ENCODE measurements around the gene VGLL1. TPM values are rescaled to one million over a fixed set of nuclear protein-coding genes. Genes with fewer than 3 reads are reported as not detected.

Gene VGLL1
- total RNA-seq, result not detected
- polyA plus RNA-seq, result not detected
- long read RNA-seq, donor 1, result 0 reads
- long read RNA-seq, donor 2, result 0 reads

GRCh38 chrX:136531951-136532350, at the start of gene VGLL1:
VGLL1 (plus strand) TSS chrX:136532215; CDS start chrX:136536021, 3,806 bp downstream.
- Histone ChIP-seq H3K4me1 (ENCODE audit: control insufficient read depth in 1 of 2, insufficient read depth in 2 of 2, low read length in 2 of 2) (no peaks in the 10 kb centered on the region), H3K4me3 (ENCODE audit: low read length in 2 of 2) (no peak within 1 kb of the TSS), H3K27ac (ENCODE audit: low read depth in 1 of 2, low read length in 2 of 2) (no peak within 1 kb of the TSS), H3K27me3 (ENCODE audit: control insufficient read depth in 1 of 2, insufficient read depth in 2 of 2, low read length in 1 of 2) (no peaks in the 10 kb centered on the region), H3K36me3 (ENCODE audit: control insufficient read depth in 1 of 2, insufficient read depth in 2 of 2, low read length in 1 of 2) (no peaks in the 10 kb centered on the region), H3K9me3 (ENCODE audit: control insufficient read depth, low read length) (no peaks in the 10 kb centered on the region)
- no peak for DNase-seq
- ATAC-seq (ENCODE audit: low FRiP score), result no peak
- intact Hi-C loops (cut with DNase I), result no loop called here
- WGBS, 2 donors, result 78 to 93% methylated on average over 3 of the region's 3 CpGs

DNA sequence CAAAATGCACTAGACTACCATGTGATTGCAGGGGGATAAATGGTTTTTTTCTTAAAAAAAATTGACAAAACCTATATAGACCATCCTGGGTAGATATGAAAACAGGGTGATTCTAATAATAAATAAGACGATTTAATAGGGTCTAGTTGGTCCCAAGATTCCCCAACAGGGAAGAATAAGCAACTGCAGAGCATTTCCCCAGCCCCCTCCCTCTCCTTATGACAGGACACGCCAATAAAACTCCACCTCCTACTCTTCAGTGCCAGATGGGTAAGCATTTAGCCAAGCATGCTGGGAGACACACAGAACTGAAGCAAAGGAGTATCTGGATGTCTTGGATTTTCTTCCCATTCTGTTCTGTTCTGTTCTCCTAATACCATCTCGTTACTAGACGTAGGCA, 44.4 kb upstream of the VGLL1 start, which contains the start of gene BRS3:
Gene BRS3 (plus strand): TSS at position 301 of the 400 bp plus-strand sequence. CDS start 168 bp downstream, outside the sequence.
- Histone ChIP-seq H3K4me1 (ENCODE audit: control insufficient read depth in 1 of 2, insufficient read depth in 2 of 2, low read length in 2 of 2) (no peaks in the 10 kb centered on the region), H3K27ac (ENCODE audit: low read depth in 1 of 2, low read length in 2 of 2) (no peak within 1 kb of the TSS), H3K27me3 (ENCODE audit: control insufficient read depth in 1 of 2, insufficient read depth in 2 of 2, low read length in 1 of 2) (no peaks in the 10 kb centered on the region), H3K9me3 (ENCODE audit: control insufficient read depth, low read length) (no peaks in the 10 kb centered on the region), H3K36me3 (ENCODE audit: control insufficient read depth in 1 of 2, insufficient read depth in 2 of 2, low read length in 1 of 2) (no peaks in the 10 kb centered on the region), H3K4me3 (ENCODE audit: low read length in 2 of 2) (no peak within 1 kb of the TSS)
- 60 to 64% methylated on average over 4 of the region's 4 CpGs for WGBS, 2 donors
- ATAC-seq (ENCODE audit: low FRiP score) (no peak), DNase-seq (no peak)
- intact Hi-C loops (cut with DNase I), result no loop called here

DNA sequence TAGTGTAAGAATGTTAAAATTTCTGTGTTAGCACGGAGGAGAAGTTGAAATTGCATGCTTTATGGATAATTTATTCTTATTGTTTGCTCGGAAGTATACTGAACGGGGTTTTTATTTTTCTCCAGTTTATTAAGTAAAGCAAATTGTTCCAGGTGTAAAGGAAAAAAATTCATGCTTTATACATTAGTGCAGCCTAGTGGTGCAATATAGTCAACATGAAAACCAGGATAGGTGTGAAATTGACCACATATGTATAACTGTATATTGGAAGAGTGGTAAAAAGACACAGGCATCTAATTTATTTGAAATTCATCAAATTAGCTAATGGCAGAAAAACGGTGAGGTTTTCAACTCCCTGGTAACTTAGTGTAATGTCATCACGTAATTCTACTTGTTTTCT, 43.3 kb upstream of the VGLL1 start:
- 38 to 46% methylated on average over 5 of the region's 5 CpGs for WGBS, 2 donors
- H3K27me3 ChIP-seq (ENCODE audit: control insufficient read depth in 1 of 2, insufficient read depth in 2 of 2, low read length in 1 of 2), result no peaks in the 10 kb centered on the region
- H3K9me3 ChIP-seq (ENCODE audit: control insufficient read depth, low read length), result no peaks in the 10 kb centered on the region
- H3K4me1 ChIP-seq (ENCODE audit: control insufficient read depth in 1 of 2, insufficient read depth in 2 of 2, low read length in 2 of 2), result no peaks in the 10 kb centered on the region
- intact Hi-C loops (cut with DNase I), result no loop called here
- DNase-seq (no peak), ATAC-seq (ENCODE audit: low FRiP score) (no peak)
- H3K36me3 ChIP-seq (ENCODE audit: control insufficient read depth in 1 of 2, insufficient read depth in 2 of 2, low read length in 1 of 2), result no peaks in the 10 kb centered on the region
- no peak overlapping the region for H3K27ac ChIP-seq (ENCODE audit: low read depth in 1 of 2, low read length in 2 of 2)
- H3K4me3 ChIP-seq (ENCODE audit: low read length in 2 of 2), result no peak overlapping the region

GRCh38 chrX:136491832-136492231, 40.2 kb upstream of the VGLL1 start:
- no peaks in the 10 kb centered on the region for H3K36me3 ChIP-seq (ENCODE audit: control insufficient read depth in 1 of 2, insufficient read depth in 2 of 2, low read length in 1 of 2)
- no peak for DNase-seq
- WGBS, 2 donors, result 60 to 64% methylated on average over 6 of the region's 6 CpGs
- intact Hi-C loops (cut with DNase I), result no loop called here
- H3K27me3 ChIP-seq (ENCODE audit: control insufficient read depth in 1 of 2, insufficient read depth in 2 of 2, low read length in 1 of 2), result no peaks in the 10 kb centered on the region
- ATAC-seq (ENCODE audit: low FRiP score), result no peak
- H3K27ac ChIP-seq (ENCODE audit: low read depth in 1 of 2, low read length in 2 of 2), result no peak overlapping the region
- no peaks in the 10 kb centered on the region for H3K9me3 ChIP-seq (ENCODE audit: control insufficient read depth, low read length)
- no peak overlapping the region for H3K4me3 ChIP-seq (ENCODE audit: low read length in 2 of 2)
- no peaks in the 10 kb centered on the region for H3K4me1 ChIP-seq (ENCODE audit: control insufficient read depth in 1 of 2, insufficient read depth in 2 of 2, low read length in 2 of 2)

DNA sequence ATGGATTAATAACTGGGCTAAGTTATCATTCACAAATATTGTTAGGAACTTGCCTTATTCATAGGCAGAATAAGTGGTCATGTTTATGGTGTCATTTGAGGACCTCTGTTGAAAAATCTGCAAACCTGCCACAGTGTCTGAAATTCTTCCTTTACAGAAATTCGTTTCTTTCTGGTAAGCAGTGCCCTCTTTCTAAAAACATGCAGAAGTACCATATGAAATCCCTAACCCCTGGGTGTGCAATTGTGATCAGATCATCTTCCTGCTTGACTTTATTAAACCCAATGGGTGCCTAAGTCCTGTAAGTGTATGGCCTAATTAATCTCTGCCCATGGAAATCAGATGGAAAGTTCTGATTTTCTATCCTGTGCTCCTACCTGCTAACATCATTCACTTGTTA, 39.0 kb upstream of the VGLL1 start:
- DNase-seq (no peak), ATAC-seq (ENCODE audit: low FRiP score) (no peak)
- intact Hi-C loops (cut with DNase I), result no loop called here
- no peaks in the 10 kb centered on the region for H3K27me3 ChIP-seq (ENCODE audit: control insufficient read depth in 1 of 2, insufficient read depth in 2 of 2, low read length in 1 of 2)
- WGBS, 2 donors, result 18 to 26% methylated on average over 1 of the region's 1 CpG
- H3K27ac ChIP-seq (ENCODE audit: low read depth in 1 of 2, low read length in 2 of 2), result no peak overlapping the region
- no peaks in the 10 kb centered on the region for H3K36me3 ChIP-seq (ENCODE audit: control insufficient read depth in 1 of 2, insufficient read depth in 2 of 2, low read length in 1 of 2)
- H3K4me3 ChIP-seq (ENCODE audit: low read length in 2 of 2), result no peak overlapping the region
- H3K4me1 ChIP-seq (ENCODE audit: control insufficient read depth in 1 of 2, insufficient read depth in 2 of 2, low read length in 2 of 2), result no peaks in the 10 kb centered on the region
- no peaks in the 10 kb centered on the region for H3K9me3 ChIP-seq (ENCODE audit: control insufficient read depth, low read length)

DNA sequence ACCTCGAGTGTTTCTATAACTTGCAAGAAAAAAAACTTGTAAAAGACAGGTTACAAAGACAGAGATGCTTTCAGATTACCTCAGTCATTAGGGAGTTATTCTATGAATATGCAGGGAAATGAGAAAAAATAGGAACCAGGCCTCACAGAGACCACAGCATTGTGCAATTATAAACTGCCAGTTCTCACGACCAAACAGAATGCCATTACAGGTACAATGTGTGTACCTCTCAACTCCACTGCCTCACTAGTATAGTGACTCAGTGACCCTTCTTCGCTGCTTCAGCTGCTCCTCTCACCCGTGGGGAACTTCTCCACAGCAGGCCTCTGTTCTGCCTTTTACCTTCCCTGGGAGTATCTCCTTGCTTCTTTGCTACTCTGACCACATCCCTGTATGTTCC, 37.0 kb upstream of the VGLL1 start:
- intact Hi-C loops (cut with DNase I), result loop anchor here in 1 of 2 donors (5.0 kb wide), 2 partner anchors 223 to 523 kb away; partner anchors contain the start of gene MMGT1
- ATAC-seq (ENCODE audit: low FRiP score) (no peak), DNase-seq (no peak)
- Histone ChIP-seq H3K27me3 (ENCODE audit: control insufficient read depth in 1 of 2, insufficient read depth in 2 of 2, low read length in 1 of 2) (no peaks in the 10 kb centered on the region), H3K36me3 (ENCODE audit: control insufficient read depth in 1 of 2, insufficient read depth in 2 of 2, low read length in 1 of 2) (no peaks in the 10 kb centered on the region), H3K9me3 (ENCODE audit: control insufficient read depth, low read length) (no peaks in the 10 kb centered on the region), H3K4me1 (ENCODE audit: control insufficient read depth in 1 of 2, insufficient read depth in 2 of 2, low read length in 2 of 2) (no peaks in the 10 kb centered on the region), H3K27ac (ENCODE audit: low read depth in 1 of 2, low read length in 2 of 2) (no peak overlapping the region), H3K4me3 (ENCODE audit: low read length in 2 of 2) (no peak overlapping the region)
- 71 to 84% methylated on average over 4 of the region's 4 CpGs for WGBS, 2 donors

DNA sequence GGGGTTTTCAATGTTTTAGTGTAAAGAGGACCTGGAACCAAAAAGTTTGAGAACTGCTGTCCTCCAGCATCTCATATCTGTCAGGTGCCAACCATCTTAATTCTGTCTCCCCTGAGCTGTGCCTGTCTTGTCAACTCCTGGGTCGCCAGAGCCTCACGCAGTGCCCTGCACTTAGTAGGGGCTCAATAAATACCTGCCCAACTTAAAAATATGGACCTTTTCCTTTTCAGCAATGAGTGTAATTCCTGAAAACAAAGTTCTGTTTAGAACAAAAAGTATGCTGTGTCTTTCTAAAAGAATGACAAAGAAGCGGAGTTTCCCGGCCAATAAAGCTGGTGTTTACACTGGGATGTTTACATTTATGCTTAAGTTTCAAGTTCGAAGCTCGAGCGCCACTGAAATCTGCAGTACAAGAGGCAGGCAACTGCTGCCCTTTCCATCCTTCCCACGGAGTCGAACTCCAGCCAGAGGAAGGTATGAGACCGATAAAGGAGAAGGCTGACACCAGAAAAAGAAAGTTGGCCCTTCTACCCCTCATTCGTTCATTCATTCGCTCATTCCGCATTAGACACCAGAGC, 35.7 kb upstream of the VGLL1 start:
- DNase-seq, result no peak
- H3K9me3 ChIP-seq (ENCODE audit: control insufficient read depth, low read length), result no peaks in the 10 kb centered on the region
- no peak for ATAC-seq (ENCODE audit: low FRiP score)

DNA sequence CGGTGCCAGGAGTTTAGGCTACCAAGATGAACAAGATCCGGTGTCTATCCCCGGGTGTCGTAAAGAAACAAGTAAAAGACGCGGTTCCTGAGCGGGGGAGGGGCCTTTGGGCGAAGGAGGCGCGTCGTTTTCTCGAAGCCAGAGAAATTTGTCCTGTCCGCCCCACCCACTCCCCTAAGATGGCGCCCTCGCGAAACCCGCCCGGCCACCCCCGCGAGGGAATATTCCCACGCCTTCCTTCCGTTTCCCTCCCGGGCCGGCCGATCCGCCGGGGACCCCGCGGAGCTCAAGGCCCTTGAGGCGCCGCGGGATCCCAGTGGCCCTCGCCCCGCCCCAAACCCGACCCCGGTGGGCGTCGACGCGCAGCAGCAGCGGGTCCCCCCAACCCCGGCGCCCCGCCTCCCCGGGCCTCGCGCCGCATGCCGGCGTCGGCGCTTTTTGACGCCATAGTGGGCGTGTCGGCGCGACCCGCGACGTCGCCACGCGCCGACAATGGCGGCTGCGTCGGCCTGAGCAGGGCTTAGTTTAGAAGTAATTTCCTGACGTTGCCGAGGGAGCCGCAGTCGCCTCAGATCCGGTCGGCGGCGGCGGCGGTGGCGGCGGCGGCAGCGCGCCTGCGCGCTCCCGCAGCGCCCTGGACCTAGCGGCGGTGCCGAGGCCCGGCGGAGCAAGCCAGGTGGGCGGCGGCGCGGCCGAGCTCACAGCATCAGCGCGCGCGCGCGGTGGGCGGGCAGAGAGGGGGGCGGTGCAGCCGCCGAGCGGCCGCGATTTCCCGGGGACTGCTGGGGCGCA, 35.1 kb upstream of the VGLL1 start:
- Histone ChIP-seq H3K27ac (ENCODE audit: low read depth in 1 of 2, low read length in 2 of 2) (peak overlapping the region in 1 of 2 donors; percentile 71), H3K36me3 (ENCODE audit: control insufficient read depth in 1 of 2, insufficient read depth in 2 of 2, low read length in 1 of 2) (no peaks in the 10 kb centered on the region), H3K9me3 (ENCODE audit: control insufficient read depth, low read length) (no peaks in the 10 kb centered on the region), H3K4me3 (ENCODE audit: low read length in 2 of 2) (peak overlapping the region; percentile 72 to 74), H3K4me1 (ENCODE audit: control insufficient read depth in 1 of 2, insufficient read depth in 2 of 2, low read length in 2 of 2) (no peaks in the 10 kb centered on the region), H3K27me3 (ENCODE audit: control insufficient read depth in 1 of 2, insufficient read depth in 2 of 2, low read length in 1 of 2) (no peaks in the 10 kb centered on the region)
- DNase-seq (peak; percentile 91 to 92), ATAC-seq (ENCODE audit: low FRiP score) (peak; percentile 94)
- intact Hi-C loops (cut with DNase I), result loop anchor here in 1 of 2 donors (5.0 kb wide), 2 partner anchors 225 to 525 kb away; partner anchors contain the start of gene MMGT1
- WGBS, 2 donors, result 0 to 43% methylated on average over 82 to 111 of the region's 111 CpGs

More for the DNA sequence above, 35.7 kb upstream of the VGLL1 start:
- intact Hi-C loops (cut with DNase I), result loop anchor here in 1 of 2 donors (5.0 kb wide), 2 partner anchors 224 to 524 kb away; partner anchors contain the start of gene MMGT1
- H3K27me3 ChIP-seq (ENCODE audit: control insufficient read depth in 1 of 2, insufficient read depth in 2 of 2, low read length in 1 of 2), result no peaks in the 10 kb centered on the region
- no peaks in the 10 kb centered on the region for H3K4me1 ChIP-seq (ENCODE audit: control insufficient read depth in 1 of 2, insufficient read depth in 2 of 2, low read length in 2 of 2)
- 0 to 33% methylated on average over 13 of the region's 13 CpGs for WGBS, 2 donors
- peak overlapping the region; percentile 42 to 74 for H3K4me3 ChIP-seq (ENCODE audit: low read length in 2 of 2)
- peak overlapping the region in 1 of 2 donors; percentile 64 for H3K27ac ChIP-seq (ENCODE audit: low read depth in 1 of 2, low read length in 2 of 2)
- H3K36me3 ChIP-seq (ENCODE audit: control insufficient read depth in 1 of 2, insufficient read depth in 2 of 2, low read length in 1 of 2), result no peaks in the 10 kb centered on the region
